VCaP (cell line): Measurements from ENCODE around the gene ARHGAP5.

ENCODE experiments used
- H3K27ac ChIP-seq: fragments of 450-650 bp; 2 replicates; pipeline ENCODE4 v1.5.1; 2017
- CTCF ChIP-seq: fragments of 450-650 bp; conservative IDR thresholded peaks from 2 replicates; pipeline ENCODE4 v1.5.1; 2017; ENCODE audit warnings: mild to moderate bottlenecking, moderate library complexity

The ARHGAP5 gene

GRCh38 chr14:32077081-32078022 lies at the start of gene ARHGAP5:
ARHGAP5 (plus strand) TSS chr14:32077304; CDS start chr14:32090670, 13,366 bp downstream.
- peak; percentile 22 for TF ChIP-seq CTCF
- peak within 1 kb of the TSS; percentile 98 for H3K27ac ChIP-seq

- H3K27ac ChIP-seq: no peak overlapping the region
- TF ChIP-seq CTCF: no peak
Observed at GRCh38 chr14:32028599-32028998, 48.5 kb upstream of the ARHGAP5 start.

DNA sequence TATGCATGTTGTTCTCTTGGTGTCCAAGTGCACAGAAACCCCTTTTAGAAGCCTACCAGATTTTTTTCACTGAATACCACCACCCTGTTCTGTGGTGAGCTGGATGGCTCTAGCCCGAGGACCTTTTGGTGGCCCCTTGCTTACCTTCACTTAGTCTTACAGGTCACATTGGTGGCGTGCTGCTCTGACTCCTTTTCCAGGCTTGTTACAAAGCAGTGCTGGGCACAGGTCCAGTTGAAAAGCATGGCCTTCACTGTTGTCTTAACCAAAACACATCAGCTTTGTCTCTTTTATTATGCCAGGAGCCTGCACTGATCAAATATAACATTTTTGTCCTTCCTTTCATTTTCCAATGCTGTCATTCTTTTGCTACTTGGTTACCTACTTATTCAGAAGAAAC lies 43.6 kb upstream of the ARHGAP5 start:
- no peak overlapping the region for H3K27ac ChIP-seq
- no peak for TF ChIP-seq CTCF

DNA sequence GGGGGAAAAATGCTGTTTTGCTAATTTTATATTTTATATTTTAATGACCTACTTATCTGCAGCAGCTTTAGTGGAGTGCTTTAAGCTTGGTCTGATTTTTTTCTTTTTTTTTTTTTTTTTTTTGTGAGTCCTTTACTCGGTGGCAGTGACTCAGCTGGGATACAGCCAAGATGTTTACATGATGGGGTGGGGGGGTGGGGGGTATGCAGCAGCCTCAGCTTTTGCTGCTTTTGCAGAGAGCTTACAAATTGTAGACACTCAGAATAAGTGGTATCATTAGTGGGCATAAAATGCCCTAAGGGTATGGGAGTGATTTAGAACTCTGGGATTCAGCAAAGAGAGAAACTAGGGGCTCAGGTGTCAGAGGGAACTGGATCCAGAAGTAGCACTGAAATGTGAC lies 38.2 kb upstream of the ARHGAP5 start:
- TF ChIP-seq CTCF: no peak
- H3K27ac ChIP-seq: no peak overlapping the region

GRCh38 chr14:32039401-32040030 lies 37.6 kb upstream of the ARHGAP5 start:
- TF ChIP-seq CTCF: no peak
- H3K27ac ChIP-seq: no peak overlapping the region

DNA sequence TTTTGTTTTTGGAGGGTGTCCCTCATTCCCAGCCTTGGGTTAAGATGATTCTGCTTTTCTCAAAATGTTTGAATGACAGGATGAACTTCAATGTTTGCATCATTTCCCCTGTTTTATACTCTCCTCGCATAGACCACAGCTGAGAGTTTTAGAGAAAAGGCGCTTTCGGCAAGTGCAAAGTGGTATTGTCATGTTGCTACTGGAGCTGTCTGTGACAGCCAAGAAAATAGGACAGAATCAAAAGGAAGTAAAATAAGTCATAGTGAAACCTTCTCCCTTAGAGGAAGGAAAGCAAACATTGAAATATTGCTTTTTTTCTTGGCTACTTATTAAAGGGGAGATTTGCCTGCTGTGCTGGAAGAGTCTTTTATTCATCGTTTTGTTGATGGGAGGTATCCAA lies 33.5 kb upstream of the ARHGAP5 start:
- no peak for TF ChIP-seq CTCF
- H3K27ac ChIP-seq: no peak overlapping the region

- no peak for TF ChIP-seq CTCF
- no peak overlapping the region for H3K27ac ChIP-seq
Observed at GRCh38 chr14:32044454-32044853, 32.6 kb upstream of the ARHGAP5 start.
